Upper lobe of right lung (tissue), 1 donor: ENCODE results near the gene TXNRD2. TPM values are rescaled to one million over a fixed set of nuclear protein-coding genes. Genes with fewer than 3 reads are reported as not detected.

ENCODE experiments used
- ATAC-seq: fragments of 200-7000 bp; cut with Tn5 transposase; one replicate; pipeline ENCODE4 v1.9.1; 2020; ENCODE audit warnings: mild to moderate bottlenecking, moderate library complexity
- DNase-seq: peaks from one replicate; pipeline ENCODE4 v3.0.0-alpha.2; 2020
- H3K27ac ChIP-seq: fragments of 200-600 bp; one replicate; pipeline ENCODE4 v1.8.0; 2022
- H3K27me3 ChIP-seq: fragments of 200-600 bp; one replicate; pipeline ENCODE4 v1.8.0; 2022; ENCODE audit warnings: mild to moderate bottlenecking
- H3K36me3 ChIP-seq: fragments of 200-600 bp; one replicate; pipeline ENCODE4 v1.8.0; 2022
- H3K4me1 ChIP-seq: fragments of 200-600 bp; one replicate; pipeline ENCODE4 v1.8.0; 2022
- H3K4me3 ChIP-seq: fragments of 200-600 bp; one replicate; pipeline ENCODE4 v1.8.0; 2022; ENCODE audit warnings: mild to moderate bottlenecking
- H3K9me3 ChIP-seq: fragments of 200-600 bp; one replicate; pipeline ENCODE4 v1.8.0; 2022
- CTCF ChIP-seq: fragments of 200-600 bp; IDR thresholded peaks from one replicate; pipeline ENCODE4 v1.8.0; 2022; ENCODE audit warnings: antibody characterized with exemption
- intact Hi-C: fragments of 100-400 bp; cut with DNase I; formaldehyde crosslinking; loops from one replicate; pipeline ENCODE4 v1.11.0; 2022
- total RNA-seq: library from RNA; stranded (reverse); fragmentation: NEBNext Ultra II Directional; extraction: Animal tissue kit (Norgen Biotek cat#: 25700); gene quantifications from one replicate; pipeline ENCODE4 v1.2.1, GENCODE V29; 2021
- donor health status: DM: no; HTN: yes; CAD: no; lungs with severe emphysema.

TXNRD2 gene
- total RNA-seq, 1 donor from 2014 or later = 40.7 TPM

- no peak for DNase-seq
- H3K4me3 ChIP-seq = no peak overlapping the region
- TF ChIP-seq CTCF = no peak
- no peak for ATAC-seq
- intact Hi-C loops = no loop called here
- H3K9me3 ChIP-seq = no peaks in the 10 kb centered on the region
- peaks cover 3% of the 10 kb centered on the region for H3K36me3 ChIP-seq
- no peaks in the 10 kb centered on the region for H3K27me3 ChIP-seq
- no peak overlapping the region for H3K27ac ChIP-seq
- H3K4me1 ChIP-seq = no peaks in the 10 kb centered on the region
Observed at GRCh38 chr22:19923914-19924513, 17.6 kb downstream of the TXNRD2 start.

GRCh38 chr22:19921544-19922081 is 20.0 kb downstream of the TXNRD2 start:
- Histone ChIP-seq H3K4me3 (no peak overlapping the region), H3K4me1 (no peaks in the 10 kb centered on the region), H3K27me3 (no peaks in the 10 kb centered on the region), H3K36me3 (peaks cover 25% of the 10 kb centered on the region), H3K9me3 (no peaks in the 10 kb centered on the region), H3K27ac (no peak overlapping the region)
- intact Hi-C loops = no loop called here
- no peak for ATAC-seq
- no peak for DNase-seq
- no peak for TF ChIP-seq CTCF

- no peak for TF ChIP-seq CTCF
- Histone ChIP-seq H3K4me1 (no peaks in the 10 kb centered on the region), H3K4me3 (no peak overlapping the region), H3K27me3 (no peaks in the 10 kb centered on the region), H3K36me3 (peaks cover 36% of the 10 kb centered on the region), H3K9me3 (no peaks in the 10 kb centered on the region), H3K27ac (no peak overlapping the region)
- no peak for ATAC-seq
- no peak for DNase-seq
- intact Hi-C loops = no loop called here
Observed at GRCh38 chr22:19919701-19920363, 21.8 kb downstream of the TXNRD2 start.

GRCh38 chr22:19918332-19919106 is 23.1 kb downstream of the TXNRD2 start:
- no peaks in the 10 kb centered on the region for H3K4me1 ChIP-seq
- no peak for ATAC-seq
- H3K9me3 ChIP-seq = no peaks in the 10 kb centered on the region
- H3K36me3 ChIP-seq = peaks cover 50% of the 10 kb centered on the region
- no peaks in the 10 kb centered on the region for H3K27me3 ChIP-seq
- TF ChIP-seq CTCF = no peak
- no peak overlapping the region for H3K27ac ChIP-seq
- no peak for DNase-seq
- intact Hi-C loops = no loop called here
- H3K4me3 ChIP-seq = no peak overlapping the region

- Histone ChIP-seq H3K9me3 (no peaks in the 10 kb centered on the region), H3K36me3 (peaks cover 57% of the 10 kb centered on the region), H3K27me3 (no peaks in the 10 kb centered on the region), H3K27ac (no peak overlapping the region), H3K4me1 (no peaks in the 10 kb centered on the region), H3K4me3 (no peak overlapping the region)
- DNase-seq (no peak), ATAC-seq (no peak)
- no peak for TF ChIP-seq CTCF
- intact Hi-C loops = no loop called here
Observed at GRCh38 chr22:19917389-19918138, 24.1 kb downstream of the TXNRD2 start.
